Loucy (cell line): ENCODE results near the gene GNRH2.

Source experiments
- H2AFZ ChIP-seq: fragments of 200-600 bp; sonication (generic); 2 replicates; pipeline ENCODE4 v1.6.0; 2016; ENCODE audit warnings: antibody characterized with exemption, mild to moderate bottlenecking, low read length, moderate library complexity
- H3F3A ChIP-seq: fragments of 200-600 bp; 2 replicates; pipeline ENCODE4 v1.6.0; 2016; ENCODE audit warnings: antibody characterized with exemption, low read depth, mild to moderate bottlenecking
- H3K27me3 ChIP-seq: fragments of 200-600 bp; sonication (generic); 2 replicates; pipeline ENCODE4 v1.6.1; 2014; ENCODE audit warnings: low read length, mild to moderate bottlenecking; ENCODE audit not compliant: insufficient read depth, poor library complexity, severe bottlenecking
- H3K36me3 ChIP-seq: fragments of 200-600 bp; sonication (generic); 2 replicates; pipeline ENCODE4 v1.6.1; 2016; ENCODE audit warnings: low read length; ENCODE audit not compliant: insufficient read depth
- H3K4me1 ChIP-seq: fragments of 200-600 bp; sonication (generic); 2 replicates; pipeline ENCODE4 v1.5.1; 2014; ENCODE audit warnings: low read length, mild to moderate bottlenecking; ENCODE audit not compliant: insufficient read depth, poor library complexity, severe bottlenecking
- H3K4me2 ChIP-seq: fragments of 200-600 bp; sonication (generic); 2 replicates; pipeline ENCODE4 v1.6.0; 2014; ENCODE audit warnings: antibody characterized with exemption, low read length, low read depth, mild to moderate bottlenecking; ENCODE audit not compliant: poor library complexity, severe bottlenecking
- H3K4me3 ChIP-seq: fragments of 200-600 bp; sonication (generic); 2 replicates; pipeline ENCODE4 v1.5.1; 2014; ENCODE audit warnings: low read length, mild to moderate bottlenecking, mixed read lengths; ENCODE audit not compliant: poor library complexity, severe bottlenecking
- H3K79me2 ChIP-seq: fragments of 200-600 bp; sonication (generic); 2 replicates; pipeline ENCODE4 v1.6.1; 2014; ENCODE audit warnings: low read length; ENCODE audit not compliant: insufficient read depth
- H3K9ac ChIP-seq: fragments of 200-600 bp; sonication (generic); 2 replicates; pipeline ENCODE4 v1.6.0; 2014; ENCODE audit warnings: mild to moderate bottlenecking, low read depth, low read length, moderate library complexity; ENCODE audit not compliant: poor library complexity, severe bottlenecking
- H3K9me2 ChIP-seq: fragments of 200-600 bp; sonication (generic); replicated peaks from 2 replicates; pipeline ENCODE4 v1.6.1; 2016; ENCODE audit warnings: low read depth, low read length, mixed read lengths
- H3K9me3 ChIP-seq: fragments of 200-600 bp; sonication (generic); 2 replicates; pipeline ENCODE4 v1.6.1; 2014; ENCODE audit warnings: mild to moderate bottlenecking, antibody characterized with exemption, low read length, low read depth; ENCODE audit not compliant: insufficient read depth
- H4K20me1 ChIP-seq: fragments of 200-600 bp; sonication (generic); 2 replicates; pipeline ENCODE4 v1.6.0; 2014; ENCODE audit warnings: antibody characterized with exemption, low read length, mild to moderate bottlenecking; ENCODE audit not compliant: insufficient read depth, poor library complexity, severe bottlenecking
- CTCF ChIP-seq: fragments of 200-600 bp; sonication (generic); conservative IDR thresholded peaks from 2 replicates; pipeline ENCODE4 v1.5.1; 2014; ENCODE audit warnings: mild to moderate bottlenecking, antibody characterized with exemption, low read length
- EZH2phosphoT487 ChIP-seq: fragments of 200-600 bp; IDR thresholded peaks from 2 replicates; pipeline ENCODE4 v1.6.1; 2018; ENCODE audit warnings: antibody characterized with exemption, mild to moderate bottlenecking, moderate library complexity, borderline replicate concordance

Gene GNRH2

GRCh38 chr20:3080939-3081388, 37.5 kb downstream of the GNRH2 start:
- Histone ChIP-seq H3K27me3 (no peaks in the 10 kb centered on the region), H4K20me1 (no peaks in the 10 kb centered on the region), H3K9me2 (no peaks in the 10 kb centered on the region), H3K36me3 (no peaks in the 10 kb centered on the region), H3K4me2 (no peak overlapping the region), H3K79me2 (no peaks in the 10 kb centered on the region), H3K4me1 (peaks cover 13% of the 10 kb centered on the region), H3K9ac (no peak overlapping the region), H3K9me3 (no peaks in the 10 kb centered on the region), H2AFZ (no peak overlapping the region), H3K4me3 (no peak overlapping the region), H3F3A (no peaks in the 10 kb centered on the region)
- TF ChIP-seq EZH2phosphoT487 (no peak), CTCF (no peak)

GRCh38 chr20:3081641-3082040, 38.2 kb downstream of the GNRH2 start:
- Histone ChIP-seq H3K9ac (no peak overlapping the region), H3K4me2 (no peak overlapping the region), H4K20me1 (no peaks in the 10 kb centered on the region), H3K36me3 (no peaks in the 10 kb centered on the region), H3K4me3 (no peak overlapping the region), H3K4me1 (peaks cover 13% of the 10 kb centered on the region), H3K27me3 (no peaks in the 10 kb centered on the region), H3F3A (no peaks in the 10 kb centered on the region), H3K9me3 (no peaks in the 10 kb centered on the region), H2AFZ (no peak overlapping the region), H3K79me2 (no peaks in the 10 kb centered on the region), H3K9me2 (no peaks in the 10 kb centered on the region)
- TF ChIP-seq CTCF (no peak), EZH2phosphoT487 (no peak)

GRCh38 chr20:3082306-3082951, 39.0 kb downstream of the GNRH2 start:
- Histone ChIP-seq H3K9me2 (no peaks in the 10 kb centered on the region), H3K79me2 (no peaks in the 10 kb centered on the region), H3F3A (no peaks in the 10 kb centered on the region), H3K9ac (no peak overlapping the region), H3K4me1 (peaks cover 12% of the 10 kb centered on the region), H3K4me2 (no peak overlapping the region), H3K27me3 (no peaks in the 10 kb centered on the region), H4K20me1 (no peaks in the 10 kb centered on the region), H3K9me3 (no peaks in the 10 kb centered on the region), H3K4me3 (no peak overlapping the region), H2AFZ (no peak overlapping the region), H3K36me3 (no peaks in the 10 kb centered on the region)
- TF ChIP-seq CTCF = no peak
- TF ChIP-seq EZH2phosphoT487 = no peak
